NCI-H82 treated with DMSO at 0.1 percent for 48 hours (cell line): ENCODE measurements around the gene PCYT1A.
"Not testable (repeated sequence)": the region's sequence is repeated elsewhere in the genome, so short reads cannot be mapped to it uniquely, and the experiment has no call there.

ENCODE experiments used
- DNase-seq: peaks from one replicate; lab custom pipeline; 2025; ENCODE audit not compliant: unreplicated experiment; lab: John Stamatoyannopoulos, UW

PCYT1A gene

DNA sequence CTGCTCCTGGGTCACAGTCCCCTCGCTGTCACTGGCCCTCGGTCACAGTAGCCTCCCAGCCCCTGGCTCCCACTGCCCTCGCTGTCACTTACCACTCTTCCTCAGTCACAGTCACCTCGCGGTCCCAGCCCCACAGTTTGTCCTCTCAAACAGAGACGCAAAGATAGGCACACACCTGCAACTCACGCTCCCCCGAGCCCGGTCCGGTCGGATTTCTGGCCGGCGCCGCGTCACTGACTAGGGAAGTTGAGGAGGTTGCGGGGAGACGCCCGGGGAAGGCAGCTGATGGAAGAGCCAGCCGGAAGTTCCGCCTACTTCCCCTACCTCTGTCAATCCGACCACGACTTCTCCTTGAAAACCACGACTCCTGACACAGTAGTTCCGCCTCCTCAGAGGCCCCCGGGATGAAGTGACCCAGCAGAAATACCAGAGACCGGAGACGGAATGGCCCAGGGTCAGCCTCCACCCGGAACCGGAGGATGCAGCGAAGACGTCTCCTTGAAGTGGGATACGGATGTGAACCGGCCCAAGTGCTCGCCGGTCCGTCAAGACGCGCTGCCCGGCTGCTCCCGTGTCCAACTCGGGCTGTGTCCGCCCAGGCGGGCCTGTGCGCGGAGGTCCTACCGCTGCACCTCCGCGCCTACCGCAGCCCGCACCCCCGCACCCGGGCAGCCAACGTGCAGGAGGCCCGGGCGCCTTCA lies at the start of gene PCYT1A:
TSS of gene PCYT1A (minus strand) at position 287 of the 701 bp plus-strand sequence. CDS start 17,195 bp downstream, outside the sequence.
- DNase-seq, result peak; percentile 92

DNA sequence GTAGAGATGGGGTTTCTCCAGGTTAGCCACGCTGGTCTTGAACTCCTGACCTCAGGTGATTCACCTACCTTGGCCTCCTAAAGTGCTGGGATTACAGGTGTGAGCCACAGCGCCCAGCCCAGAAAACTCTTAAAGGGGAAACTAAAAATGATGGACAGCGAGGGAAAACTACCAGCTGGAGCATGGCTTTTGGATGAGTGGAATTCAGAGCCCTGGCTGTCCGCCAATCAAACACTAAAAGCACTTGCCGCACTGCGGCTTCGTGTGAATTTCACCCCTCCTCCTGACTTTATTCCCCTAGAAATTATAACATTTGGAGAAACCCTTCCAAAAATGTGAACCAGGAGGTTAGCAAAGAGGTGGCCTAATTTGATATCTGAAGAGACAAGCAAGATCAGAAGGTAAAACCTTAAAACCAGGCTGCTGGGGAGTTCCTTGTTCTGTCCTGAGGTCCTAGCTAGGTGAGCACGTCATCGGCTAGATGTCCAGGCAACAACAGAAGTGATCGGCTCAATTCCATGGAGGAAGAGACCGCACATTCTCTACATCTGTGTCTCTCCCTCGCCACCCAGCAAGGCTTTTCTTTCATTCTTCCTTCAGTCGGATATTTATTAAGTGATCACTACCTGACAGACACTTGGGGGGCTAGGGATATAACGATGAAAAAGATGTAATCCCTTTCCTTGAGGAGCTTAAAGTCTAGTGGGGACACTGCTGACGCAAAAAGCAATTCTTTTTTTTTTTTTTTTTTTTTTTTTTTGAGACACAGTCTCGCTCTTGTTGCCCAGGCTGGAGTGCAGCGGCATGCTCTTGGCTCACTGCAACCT lies 49.0 kb upstream of the PCYT1A start:
- DNase-seq, result no peak

DNA sequence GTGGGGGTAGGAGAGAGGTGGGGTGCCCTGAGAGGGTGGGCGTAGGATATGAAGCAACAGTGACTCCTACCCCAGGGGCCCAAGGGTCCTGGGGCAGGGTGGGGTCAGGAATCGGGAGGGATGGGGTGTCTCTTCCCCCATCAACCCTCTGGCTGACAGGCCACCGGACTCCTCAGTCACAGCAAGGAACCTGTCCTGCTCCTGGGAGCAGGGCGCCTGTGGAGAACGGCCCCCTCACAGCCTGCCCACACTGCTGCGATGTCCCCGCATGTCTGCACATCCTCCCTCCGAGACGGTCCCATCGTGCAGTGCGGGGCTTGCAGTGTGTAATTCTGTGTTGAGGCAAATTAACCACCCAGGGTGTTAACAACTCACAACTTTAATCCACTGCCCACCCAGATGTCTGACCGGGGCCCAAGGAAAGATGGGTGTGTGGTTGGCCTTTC lies 48.0 kb upstream of the PCYT1A start:
- DNase-seq, result no peak

DNA sequence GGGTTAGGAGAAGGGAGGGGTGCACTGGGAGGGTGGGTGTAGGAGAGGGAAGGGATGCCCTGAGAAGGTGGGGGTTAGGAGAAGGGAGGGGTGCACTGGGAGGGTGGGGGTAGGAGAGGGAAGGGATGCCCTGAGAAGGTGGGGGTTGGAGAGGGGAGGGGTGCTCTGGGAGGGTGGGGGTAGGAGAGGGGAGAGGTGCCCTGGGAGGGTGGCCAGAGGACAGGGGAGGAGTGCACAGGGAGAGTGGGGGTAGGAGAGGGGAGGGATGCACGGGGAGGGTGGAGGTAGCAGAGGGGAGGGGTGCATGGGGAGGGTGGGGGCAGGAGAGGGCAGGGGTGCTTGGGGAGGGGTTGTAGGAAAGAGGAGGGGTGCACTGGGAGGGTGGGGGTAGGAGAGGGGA lies 47.5 kb upstream of the PCYT1A start:
- no peak for DNase-seq

DNA sequence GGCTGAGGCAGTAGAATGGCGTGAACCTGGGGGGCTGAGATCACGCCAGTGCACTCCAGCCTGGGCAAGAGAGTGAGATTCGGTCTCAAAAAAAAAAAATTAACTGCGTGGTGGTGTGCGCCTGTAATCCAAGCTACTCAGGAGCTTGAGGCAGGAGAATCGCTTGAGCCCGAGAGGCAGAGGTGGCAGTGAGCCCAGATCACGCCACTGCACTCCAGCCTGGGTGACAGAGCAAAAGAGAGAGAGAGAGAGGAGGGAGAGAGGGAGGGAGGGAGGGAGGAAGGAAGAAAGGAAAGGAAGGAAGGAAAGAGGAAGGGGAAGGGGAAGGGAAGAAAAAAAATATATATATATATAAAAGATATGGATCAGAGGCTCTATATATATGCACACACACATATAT lies 44.6 kb upstream of the PCYT1A start:
- DNase-seq, result no peak

DNA sequence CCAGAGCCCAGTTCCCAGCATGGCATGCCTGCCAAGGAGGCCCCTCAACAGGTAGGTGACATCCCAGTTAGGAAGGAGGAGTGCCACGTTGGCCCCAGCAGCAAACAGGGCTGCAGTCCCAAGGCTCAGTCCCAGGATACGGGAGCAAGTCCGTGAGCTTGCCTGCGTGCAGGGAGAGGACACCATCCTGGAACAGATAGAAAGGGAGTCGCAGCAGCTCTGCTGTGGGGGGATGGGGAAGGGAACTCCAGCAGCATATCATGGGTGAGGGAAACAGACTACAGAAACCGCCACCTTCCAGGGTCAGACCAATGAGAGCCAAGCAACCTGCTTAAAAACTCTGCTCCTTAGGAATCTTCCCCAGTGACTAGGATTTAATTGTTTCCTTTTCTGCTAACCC lies 39.9 kb upstream of the PCYT1A start:
- no peak for DNase-seq

DNA sequence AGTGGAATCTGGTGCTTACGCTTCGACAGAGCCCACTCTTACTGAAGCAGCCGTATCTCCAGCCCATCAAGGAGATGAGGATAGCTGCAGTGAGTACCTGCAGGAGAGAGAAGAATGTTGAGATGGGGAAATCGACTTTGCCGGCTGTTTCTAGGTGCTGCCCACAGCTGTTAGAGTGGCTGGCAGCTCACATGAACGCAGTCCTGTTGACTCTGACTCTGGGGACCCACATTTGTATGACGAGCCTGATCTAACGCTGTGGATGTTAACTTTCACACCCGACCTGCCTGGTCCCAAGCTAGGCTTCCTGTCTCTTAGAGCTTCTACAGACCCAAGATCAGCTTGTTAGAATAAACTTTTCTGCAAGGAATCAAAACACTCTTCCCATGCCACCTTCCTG lies 39.4 kb upstream of the PCYT1A start:
- no peak for DNase-seq

DNA sequence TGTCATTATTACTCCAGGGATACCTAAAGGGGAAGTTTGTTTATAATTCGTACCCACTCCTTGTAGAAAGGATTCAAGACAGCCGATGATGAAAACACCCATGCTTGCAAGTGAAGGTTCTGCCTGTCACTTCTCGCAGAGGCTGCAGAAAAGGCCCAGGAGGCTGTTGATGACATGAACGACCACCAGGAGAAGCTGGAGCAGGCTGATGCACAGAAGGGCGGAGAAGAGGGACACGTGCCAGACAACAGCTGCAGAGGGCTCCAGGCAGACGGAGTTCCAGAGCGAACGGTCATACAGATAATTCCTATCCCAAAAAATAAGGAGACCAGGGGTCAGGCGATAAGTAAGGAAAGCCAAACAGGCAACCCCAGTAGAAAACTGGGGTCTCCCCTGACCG lies 36.2 kb upstream of the PCYT1A start:
- peak; percentile 73 for DNase-seq

DNA sequence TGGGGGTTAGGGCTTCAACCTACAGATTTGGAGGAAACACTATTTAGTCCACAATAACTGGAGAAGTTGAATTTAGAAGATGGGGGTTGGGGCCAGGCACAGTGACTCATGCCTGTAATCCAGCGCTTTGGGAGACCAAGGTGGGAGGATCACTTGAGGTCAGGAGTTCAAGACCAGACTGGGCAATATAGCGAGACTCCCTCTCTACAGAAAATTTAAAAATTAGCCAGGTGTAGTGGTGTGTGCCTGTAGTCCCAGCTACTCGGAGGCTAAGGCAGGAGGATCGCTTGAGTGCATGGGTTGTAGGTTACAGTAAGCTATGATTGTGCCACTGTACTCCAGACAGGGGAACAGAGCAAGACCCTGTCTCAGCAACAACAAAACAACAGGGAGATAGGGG lies 35.5 kb upstream of the PCYT1A start:
- no peak for DNase-seq

DNA sequence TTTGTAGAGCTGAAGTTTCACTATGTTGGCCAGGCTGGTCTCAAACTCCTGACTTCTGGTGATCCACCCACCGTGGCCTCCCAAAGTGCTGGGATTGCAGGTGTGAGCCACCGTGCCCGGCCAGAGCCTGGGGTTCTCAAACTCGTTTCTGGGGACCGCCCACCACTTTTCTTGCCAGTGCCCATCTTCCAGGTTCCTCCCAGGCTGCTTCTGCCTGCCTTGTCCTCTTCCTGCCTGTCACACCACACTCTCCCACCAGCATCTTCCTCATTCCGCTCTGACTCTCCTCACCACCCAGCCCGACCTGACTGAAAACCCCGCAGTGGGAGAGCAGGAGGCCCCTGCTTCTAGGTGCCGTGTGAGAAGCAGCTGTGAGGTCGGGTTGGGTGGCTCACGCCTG lies 33.6 kb upstream of the PCYT1A start:
- DNase-seq, result no peak

DNA sequence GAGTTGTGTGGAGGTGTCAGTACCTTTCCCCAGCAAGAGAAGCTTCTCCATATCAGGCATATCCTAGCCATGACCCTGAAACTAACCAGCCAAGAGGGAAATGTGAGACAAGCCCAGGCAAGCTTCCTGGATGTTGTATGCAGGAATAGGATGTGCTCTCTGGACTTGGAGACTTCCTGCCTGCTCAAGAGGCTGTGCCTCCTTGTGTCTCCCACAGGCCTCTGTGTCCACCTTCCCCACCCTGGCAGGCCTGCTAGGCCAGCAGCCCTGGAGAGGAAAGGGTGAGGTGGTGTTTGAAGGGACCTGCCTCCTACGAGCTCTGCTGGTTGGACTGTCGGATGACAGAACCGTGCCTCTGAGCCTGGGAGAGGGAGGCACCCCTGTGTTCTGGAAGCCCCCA lies 32.6 kb upstream of the PCYT1A start:
- no peak for DNase-seq

DNA sequence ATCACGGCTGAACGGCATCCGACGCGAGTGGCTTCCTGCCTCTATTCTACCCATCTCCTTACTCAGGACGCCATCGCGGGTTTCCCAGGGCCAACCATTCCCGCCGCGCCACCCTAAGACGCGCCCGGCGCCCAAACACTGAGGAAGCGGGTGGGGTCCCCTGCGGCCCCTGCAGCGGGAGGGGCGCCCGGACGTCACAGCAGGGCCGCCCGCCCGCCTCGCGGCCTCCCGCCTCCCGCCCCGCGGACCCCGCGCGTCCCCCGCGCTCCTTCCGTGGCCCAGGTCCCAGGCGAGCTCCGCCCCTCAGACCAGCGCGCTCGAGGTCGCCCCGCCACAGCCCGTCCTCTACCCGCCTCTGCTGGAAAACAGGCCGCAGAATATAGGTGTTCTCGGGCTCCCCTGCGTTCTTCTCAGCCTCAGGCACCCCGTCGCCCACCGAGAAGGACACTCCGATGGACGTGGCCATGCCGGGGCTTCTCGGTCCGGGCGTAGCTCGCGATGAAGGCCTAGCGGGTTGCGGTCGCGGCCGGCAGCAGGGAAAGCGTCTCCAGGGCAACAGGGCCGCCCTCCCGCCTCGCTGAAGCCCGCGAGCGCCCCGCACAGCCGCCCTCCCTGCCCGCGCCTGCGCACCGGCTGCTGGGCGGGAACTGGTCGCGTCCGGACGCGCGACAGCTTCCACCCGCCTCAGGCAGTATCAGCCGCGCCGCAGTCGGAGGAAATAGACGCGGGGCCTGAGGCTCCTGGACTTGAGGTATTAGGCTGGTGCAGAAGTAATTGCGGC lies 30.4 kb upstream of the PCYT1A start, which contains the start of gene DYNLT2B:
TSS of gene DYNLT2B (minus strand) at position 554 of the 781 bp plus-strand sequence. CDS start at position 466, 88 bp downstream.
- DNase-seq, result peak; percentile 80

DNA sequence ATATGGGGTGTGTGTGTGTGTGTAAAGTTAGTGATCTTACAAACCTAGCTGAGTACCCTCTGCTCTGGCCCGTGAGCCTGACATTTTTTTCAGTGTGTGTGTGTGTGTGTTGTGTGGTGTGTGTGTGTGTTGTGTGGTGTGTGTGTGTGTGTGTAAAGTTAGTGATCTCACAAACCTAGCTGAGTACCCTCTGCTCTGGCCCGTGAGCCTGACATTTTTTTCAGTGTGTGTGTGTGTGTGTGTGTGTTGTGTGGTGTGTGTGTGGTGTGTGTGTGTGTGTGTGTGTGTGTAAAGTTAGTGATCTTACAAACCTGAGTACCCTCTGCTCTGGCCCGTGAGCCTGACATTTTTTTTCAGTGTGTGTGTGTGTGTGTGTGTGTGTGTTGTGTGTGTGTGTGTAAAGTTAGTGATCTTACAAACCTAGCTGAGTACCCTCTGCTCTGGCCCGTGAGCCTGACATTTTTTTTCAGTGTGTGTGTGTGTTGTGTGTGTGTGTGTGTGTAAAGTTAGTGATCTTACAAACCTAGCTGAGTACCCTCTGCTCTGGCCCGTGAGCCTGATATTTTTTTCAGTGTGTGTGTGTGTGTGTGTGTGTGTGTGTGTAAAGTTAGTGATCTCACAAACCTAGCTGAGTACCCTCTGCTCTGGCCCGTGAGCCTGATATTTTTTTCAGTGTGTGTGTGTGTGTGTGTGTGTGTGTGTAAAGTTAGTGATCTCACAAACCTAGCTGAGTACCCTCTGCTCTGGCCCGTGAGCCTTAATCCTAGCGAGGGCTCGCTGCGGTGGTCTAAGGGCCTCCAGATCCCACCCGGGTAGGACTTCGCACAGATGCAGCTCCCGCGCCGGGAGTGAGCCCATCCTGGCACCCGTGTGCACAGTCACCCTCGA lies 29.5 kb upstream of the PCYT1A start:
- not testable (repeated sequence) for DNase-seq

DNA sequence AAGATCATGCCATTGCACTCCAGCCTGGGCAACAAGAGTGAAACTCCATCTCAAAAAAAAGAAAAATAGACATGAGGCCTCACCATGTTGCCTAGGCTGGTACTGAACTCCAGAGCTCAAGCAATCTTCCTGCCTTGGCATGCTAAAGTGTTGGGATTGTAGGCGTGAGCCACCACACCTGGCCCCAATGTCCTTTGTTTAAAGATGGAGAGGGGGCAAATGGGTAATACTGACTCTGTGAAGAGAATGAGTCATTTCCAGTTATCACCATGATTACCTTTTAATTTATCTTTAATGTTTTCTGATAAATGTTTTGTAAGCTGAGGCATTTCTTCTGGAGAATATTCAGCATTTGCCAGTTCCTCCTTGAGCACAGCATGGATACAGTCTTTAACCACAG lies 28.3 kb upstream of the PCYT1A start:
- no peak for DNase-seq

DNA sequence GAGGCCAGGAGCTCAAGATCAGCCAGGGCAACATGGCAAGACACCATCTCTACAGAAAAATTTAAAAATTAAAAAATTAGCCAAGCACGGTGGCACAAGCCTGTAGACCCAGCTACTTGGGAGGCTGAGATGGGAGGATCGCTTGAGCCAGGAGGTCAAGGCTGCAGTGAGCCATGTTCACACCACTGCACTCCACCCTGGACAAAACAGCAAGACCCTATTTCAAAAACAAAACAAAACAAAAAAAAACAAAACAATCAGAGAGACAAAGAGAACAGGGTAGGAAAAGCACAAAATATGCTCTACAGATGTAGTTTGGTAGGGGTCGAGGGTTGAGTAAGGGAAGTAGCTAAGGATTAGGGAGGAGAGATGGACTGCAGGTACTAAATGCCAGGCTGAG lies 27.1 kb upstream of the PCYT1A start:
- no peak for DNase-seq

DNA sequence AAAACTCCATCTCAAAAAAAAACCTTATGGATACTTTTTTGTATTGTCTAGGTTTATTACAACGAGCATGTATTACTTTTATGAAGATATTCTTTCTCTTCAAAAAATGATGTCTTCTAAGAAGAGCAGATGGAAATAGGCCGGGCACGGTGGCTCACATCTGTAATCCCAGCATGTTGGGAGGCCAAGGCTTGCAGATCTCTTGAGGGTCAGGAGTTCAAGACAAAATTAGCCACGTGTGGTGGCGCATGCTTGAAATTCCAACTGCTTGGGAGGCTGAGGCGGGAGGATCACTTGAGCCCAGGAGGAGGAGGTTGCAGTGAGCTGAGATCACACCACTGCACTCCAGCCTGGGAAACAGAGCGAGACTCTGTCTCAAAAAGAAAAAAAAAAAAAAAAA lies 26.6 kb upstream of the PCYT1A start:
- not testable (repeated sequence) for DNase-seq

DNA sequence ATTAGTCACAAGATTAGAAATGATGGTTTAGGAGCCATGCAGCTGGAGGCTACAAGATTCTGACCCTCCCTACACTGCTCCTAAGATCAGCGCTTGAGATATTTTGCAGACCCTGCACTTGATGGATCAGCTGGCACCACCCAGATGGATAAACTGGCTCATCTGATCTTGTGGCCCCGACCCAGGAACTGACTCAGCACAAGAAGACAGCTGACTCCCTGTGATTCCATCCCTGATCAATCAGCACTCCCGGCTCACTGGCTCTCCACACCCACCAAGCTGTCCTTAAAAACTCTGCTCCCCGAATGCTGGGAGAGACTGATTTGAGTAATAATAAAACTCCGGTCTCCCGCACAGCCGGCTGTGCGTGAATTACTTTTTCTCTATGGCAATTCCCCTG lies 15.4 kb upstream of the PCYT1A start:
- DNase-seq, result not testable (repeated sequence)

DNA sequence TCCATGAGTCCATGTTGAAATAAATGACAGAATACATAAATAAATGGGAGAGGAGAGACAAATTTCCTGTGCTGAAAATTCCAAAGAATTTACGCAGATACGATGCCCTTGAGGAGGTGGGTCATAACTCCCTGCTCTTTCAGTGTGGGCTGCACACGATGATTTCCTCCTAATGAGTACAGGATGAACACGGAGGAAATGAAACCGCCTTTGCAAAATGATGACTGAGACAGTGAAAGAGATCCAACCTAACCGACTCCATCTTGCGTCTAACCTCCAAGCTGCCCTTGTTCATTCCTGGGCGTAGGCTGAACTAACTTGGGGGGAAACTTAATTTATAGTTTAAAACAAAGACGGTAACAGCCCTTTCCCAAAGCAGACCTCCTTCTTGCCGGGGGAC lies 15.0 kb upstream of the PCYT1A start:
- DNase-seq, result not testable (repeated sequence)

DNA sequence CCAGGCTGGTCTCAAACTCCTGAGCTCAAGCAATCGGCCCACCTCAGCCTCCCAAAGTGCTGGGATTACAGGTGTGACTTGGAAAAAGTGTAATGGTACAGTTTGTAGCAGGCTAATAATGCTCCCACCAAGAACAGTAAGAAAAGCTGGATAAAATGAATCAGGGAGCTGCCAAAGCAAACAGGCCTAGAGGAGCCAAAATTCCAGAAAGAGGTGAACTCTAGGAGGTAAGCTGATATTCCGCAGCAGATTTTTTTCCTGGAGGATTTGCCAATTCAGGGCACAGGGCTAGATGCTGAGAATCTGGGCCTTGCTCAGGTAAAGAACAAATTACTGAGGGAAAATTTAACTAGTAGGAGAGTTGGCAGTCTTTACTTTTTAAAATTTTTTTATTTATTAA lies 11.0 kb upstream of the PCYT1A start:
- DNase-seq, result no peak

DNA sequence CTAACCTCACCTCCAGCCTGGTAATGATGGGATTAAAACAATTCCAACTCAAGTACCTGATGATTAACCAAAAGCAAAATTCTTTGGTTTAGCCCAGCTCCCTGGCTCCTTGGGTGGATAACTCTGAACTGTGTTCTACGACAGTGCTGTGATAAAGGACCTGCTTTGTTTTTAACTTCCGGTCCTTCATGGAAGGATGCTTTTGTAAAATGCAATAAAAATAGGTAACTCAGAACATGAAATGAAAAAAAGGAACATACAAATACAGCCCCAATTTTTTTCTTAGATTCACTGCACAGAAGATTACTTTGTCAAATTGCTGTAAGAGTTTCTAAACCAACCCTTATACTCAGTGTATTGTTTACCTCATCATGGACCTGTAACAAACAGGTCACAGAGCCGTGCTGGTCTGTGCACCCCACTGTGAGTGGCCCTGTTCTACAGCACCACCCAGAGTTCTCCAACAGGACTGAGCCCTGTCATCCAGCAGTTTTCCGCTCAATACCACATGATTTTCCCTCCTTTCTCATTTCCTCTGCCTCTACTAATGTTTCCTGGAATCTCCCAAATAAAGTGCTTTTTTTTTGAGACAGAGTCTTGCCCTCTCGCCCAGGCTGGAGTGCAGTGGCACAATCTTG lies 4.9 kb upstream of the PCYT1A start:
- DNase-seq, result no peak
